Central memory CD8-positive, alpha-beta T cell (primary cell): Measurements from ENCODE around the gene SCN7A.
"Not testable (repeated sequence)": the region's sequence is repeated elsewhere in the genome, so short reads cannot be mapped to it uniquely, and the experiment has no call there.

Experiments
- ATAC-seq: fragments of 150-1000 bp; cut with Tn5 transposase; replicated peaks from 2 replicates; pipeline ENCODE4 v1.10.0; 2022; ENCODE audit warnings: mild to moderate bottlenecking, moderate FRiP score, moderate number of reproducible peaks; ENCODE audit not compliant: poor library complexity, severe bottlenecking; ENCODE audit errors: extremely low read depth
- DNase-seq, 2 donors: peaks; one replicate each; pipeline ENCODE4 v3.0.0; 2021; ENCODE audit warnings: low spot score in 2 of 2
- H3K27ac Mint-ChIP-seq: one replicate; pipeline ENCODE4 v1.8.0; 2022; ENCODE audit warnings: low read depth, mild to moderate bottlenecking, moderate library complexity, mixed read lengths
- H3K27me3 Mint-ChIP-seq: one replicate; pipeline ENCODE4 v1.8.0; 2022; ENCODE audit warnings: mixed read lengths
- H3K36me3 Mint-ChIP-seq: one replicate; pipeline ENCODE4 v1.8.0; 2022; ENCODE audit warnings: mild to moderate bottlenecking, moderate library complexity, mixed read lengths; ENCODE audit not compliant: insufficient read depth
- H3K4me1 Mint-ChIP-seq: one replicate; pipeline ENCODE4 v1.8.0; 2022; ENCODE audit warnings: mixed read lengths
- H3K4me3 Mint-ChIP-seq: one replicate; pipeline ENCODE4 v1.8.0; 2022; ENCODE audit warnings: mild to moderate bottlenecking, moderate library complexity, mixed read lengths
- H3K9me3 Mint-ChIP-seq: one replicate; pipeline ENCODE4 v1.8.0; 2022; ENCODE audit warnings: mixed read lengths

Gene SCN7A

GRCh38 chr2:166410828-166411472, 83.1 kb downstream of the SCN7A start:
- DNase-seq, result no peak
- peaks cover 13% of the 10 kb centered on the region for H3K9me3 Mint-ChIP-seq
- ATAC-seq, result no peak
- H3K36me3 Mint-ChIP-seq, result no peaks in the 10 kb centered on the region
- no peaks in the 10 kb centered on the region for H3K27me3 Mint-ChIP-seq
- H3K4me1 Mint-ChIP-seq, result no peaks in the 10 kb centered on the region
- H3K27ac Mint-ChIP-seq, result no peak overlapping the region
- no peak overlapping the region for H3K4me3 Mint-ChIP-seq

- peaks cover 13% of the 10 kb centered on the region for H3K9me3 Mint-ChIP-seq
- not testable (repeated sequence) for H3K4me1 Mint-ChIP-seq, H3K27ac Mint-ChIP-seq, H3K27me3 Mint-ChIP-seq, ATAC-seq, DNase-seq, H3K36me3 Mint-ChIP-seq, H3K4me3 Mint-ChIP-seq
These were observed 86.3 kb downstream of the SCN7A start for GRCh38 chr2:166407746-166408145.

- Mint-ChIP-seq H3K27ac (no peak overlapping the region), H3K27me3 (no peaks in the 10 kb centered on the region), H3K9me3 (peaks cover 13% of the 10 kb centered on the region), H3K4me1 (no peaks in the 10 kb centered on the region), H3K4me3 (no peak overlapping the region), H3K36me3 (peaks cover 1% of the 10 kb centered on the region)
- DNase-seq (no peak), ATAC-seq (no peak)
These were observed 87.7 kb downstream of the SCN7A start for GRCh38 chr2:166406374-166406773.

- no peaks in the 10 kb centered on the region for H3K27me3 Mint-ChIP-seq
- DNase-seq (no peak), ATAC-seq (no peak)
- H3K4me3 Mint-ChIP-seq, result no peak overlapping the region
- H3K9me3 Mint-ChIP-seq, result peaks cover 13% of the 10 kb centered on the region
- H3K4me1 Mint-ChIP-seq, result no peaks in the 10 kb centered on the region
- peaks cover 1% of the 10 kb centered on the region for H3K36me3 Mint-ChIP-seq
- H3K27ac Mint-ChIP-seq, result no peak overlapping the region
These were observed 88.5 kb downstream of the SCN7A start for GRCh38 chr2:166405569-166405926.

- H3K27me3 Mint-ChIP-seq, result no peaks in the 10 kb centered on the region
- H3K27ac Mint-ChIP-seq, result no peak overlapping the region
- no peak for DNase-seq
- no peak for ATAC-seq
- H3K9me3 Mint-ChIP-seq, result peaks cover 13% of the 10 kb centered on the region
- H3K4me1 Mint-ChIP-seq, result no peaks in the 10 kb centered on the region
- H3K36me3 Mint-ChIP-seq, result peaks cover 1% of the 10 kb centered on the region
- no peak overlapping the region for H3K4me3 Mint-ChIP-seq
These were observed 89.0 kb downstream of the SCN7A start for GRCh38 chr2:166404831-166405568.

GRCh38 chr2:166394245-166394644, 99.8 kb downstream of the SCN7A start:
- Mint-ChIP-seq H3K9me3 (peaks cover 15% of the 10 kb centered on the region), H3K4me3 (no peak overlapping the region), H3K27ac (no peak overlapping the region), H3K36me3 (no peaks in the 10 kb centered on the region), H3K4me1 (no peaks in the 10 kb centered on the region), H3K27me3 (no peaks in the 10 kb centered on the region)
- no peak for ATAC-seq
- no peak for DNase-seq

- no peak overlapping the region for H3K27ac Mint-ChIP-seq
- no peaks in the 10 kb centered on the region for H3K4me1 Mint-ChIP-seq
- no peaks in the 10 kb centered on the region for H3K27me3 Mint-ChIP-seq
- DNase-seq, result no peak
- H3K4me3 Mint-ChIP-seq, result no peak overlapping the region
- H3K36me3 Mint-ChIP-seq, result no peaks in the 10 kb centered on the region
- H3K9me3 Mint-ChIP-seq, result peaks cover 15% of the 10 kb centered on the region
- ATAC-seq, result no peak
These were observed 101.0 kb downstream of the SCN7A start for GRCh38 chr2:166393008-166393407.

- H3K9me3 Mint-ChIP-seq, result no peaks in the 10 kb centered on the region
- no peak overlapping the region for H3K4me3 Mint-ChIP-seq
- H3K36me3 Mint-ChIP-seq, result no peaks in the 10 kb centered on the region
- no peaks in the 10 kb centered on the region for H3K27me3 Mint-ChIP-seq
- H3K27ac Mint-ChIP-seq, result no peak overlapping the region
- DNase-seq, result no peak
- no peaks in the 10 kb centered on the region for H3K4me1 Mint-ChIP-seq
- no peak for ATAC-seq
These were observed 105.5 kb downstream of the SCN7A start for GRCh38 chr2:166388481-166389070.

GRCh38 chr2:166385313-166385712, 108.7 kb downstream of the SCN7A start:
- no peak for ATAC-seq
- Mint-ChIP-seq H3K4me3 (no peak overlapping the region), H3K27me3 (no peaks in the 10 kb centered on the region), H3K4me1 (no peaks in the 10 kb centered on the region), H3K9me3 (no peaks in the 10 kb centered on the region), H3K36me3 (no peaks in the 10 kb centered on the region), H3K27ac (no peak overlapping the region)
- no peak for DNase-seq

GRCh38 chr2:166384774-166385173, 109.3 kb downstream of the SCN7A start:
- ATAC-seq, result no peak
- no peaks in the 10 kb centered on the region for H3K4me1 Mint-ChIP-seq
- DNase-seq, result no peak
- H3K27ac Mint-ChIP-seq, result no peak overlapping the region
- no peak overlapping the region for H3K4me3 Mint-ChIP-seq
- no peaks in the 10 kb centered on the region for H3K36me3 Mint-ChIP-seq
- H3K9me3 Mint-ChIP-seq, result no peaks in the 10 kb centered on the region
- H3K27me3 Mint-ChIP-seq, result no peaks in the 10 kb centered on the region

- no peak overlapping the region for H3K27ac Mint-ChIP-seq
These were observed 111.6 kb downstream of the SCN7A start for GRCh38 chr2:166382448-166382847.

GRCh38 chr2:166380615-166381014, 113.4 kb downstream of the SCN7A start:
- no peak for DNase-seq
- Mint-ChIP-seq H3K9me3 (no peaks in the 10 kb centered on the region), H3K4me1 (peaks cover under 1% of the 10 kb centered on the region), H3K36me3 (no peaks in the 10 kb centered on the region), H3K4me3 (no peak overlapping the region), H3K27me3 (peaks cover 10% of the 10 kb centered on the region), H3K27ac (no peak overlapping the region)
- ATAC-seq, result no peak

More at GRCh38 chr2:166382448-166382847, 111.6 kb downstream of the SCN7A start:
- Mint-ChIP-seq H3K27me3 (no peaks in the 10 kb centered on the region), H3K4me1 (no peaks in the 10 kb centered on the region), H3K4me3 (no peak overlapping the region), H3K36me3 (no peaks in the 10 kb centered on the region), H3K9me3 (no peaks in the 10 kb centered on the region)
- ATAC-seq (no peak), DNase-seq (no peak)

GRCh38 chr2:166376873-166377272, 117.2 kb downstream of the SCN7A start:
- peaks cover 6% of the 10 kb centered on the region for H3K4me1 Mint-ChIP-seq
- H3K36me3 Mint-ChIP-seq, result no peaks in the 10 kb centered on the region
- H3K27me3 Mint-ChIP-seq, result peaks cover 17% of the 10 kb centered on the region
- no peak overlapping the region for H3K27ac Mint-ChIP-seq
- H3K4me3 Mint-ChIP-seq, result no peak overlapping the region
- no peak for DNase-seq
- no peaks in the 10 kb centered on the region for H3K9me3 Mint-ChIP-seq
- no peak for ATAC-seq
